Measurements from ENCODE around the gene NLRP4.

NLRP4 gene, protein sequence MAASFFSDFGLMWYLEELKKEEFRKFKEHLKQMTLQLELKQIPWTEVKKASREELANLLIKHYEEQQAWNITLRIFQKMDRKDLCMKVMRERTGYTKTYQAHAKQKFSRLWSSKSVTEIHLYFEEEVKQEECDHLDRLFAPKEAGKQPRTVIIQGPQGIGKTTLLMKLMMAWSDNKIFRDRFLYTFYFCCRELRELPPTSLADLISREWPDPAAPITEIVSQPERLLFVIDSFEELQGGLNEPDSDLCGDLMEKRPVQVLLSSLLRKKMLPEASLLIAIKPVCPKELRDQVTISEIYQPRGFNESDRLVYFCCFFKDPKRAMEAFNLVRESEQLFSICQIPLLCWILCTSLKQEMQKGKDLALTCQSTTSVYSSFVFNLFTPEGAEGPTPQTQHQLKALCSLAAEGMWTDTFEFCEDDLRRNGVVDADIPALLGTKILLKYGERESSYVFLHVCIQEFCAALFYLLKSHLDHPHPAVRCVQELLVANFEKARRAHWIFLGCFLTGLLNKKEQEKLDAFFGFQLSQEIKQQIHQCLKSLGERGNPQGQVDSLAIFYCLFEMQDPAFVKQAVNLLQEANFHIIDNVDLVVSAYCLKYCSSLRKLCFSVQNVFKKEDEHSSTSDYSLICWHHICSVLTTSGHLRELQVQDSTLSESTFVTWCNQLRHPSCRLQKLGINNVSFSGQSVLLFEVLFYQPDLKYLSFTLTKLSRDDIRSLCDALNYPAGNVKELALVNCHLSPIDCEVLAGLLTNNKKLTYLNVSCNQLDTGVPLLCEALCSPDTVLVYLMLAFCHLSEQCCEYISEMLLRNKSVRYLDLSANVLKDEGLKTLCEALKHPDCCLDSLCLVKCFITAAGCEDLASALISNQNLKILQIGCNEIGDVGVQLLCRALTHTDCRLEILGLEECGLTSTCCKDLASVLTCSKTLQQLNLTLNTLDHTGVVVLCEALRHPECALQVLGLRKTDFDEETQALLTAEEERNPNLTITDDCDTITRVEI

DNA sequence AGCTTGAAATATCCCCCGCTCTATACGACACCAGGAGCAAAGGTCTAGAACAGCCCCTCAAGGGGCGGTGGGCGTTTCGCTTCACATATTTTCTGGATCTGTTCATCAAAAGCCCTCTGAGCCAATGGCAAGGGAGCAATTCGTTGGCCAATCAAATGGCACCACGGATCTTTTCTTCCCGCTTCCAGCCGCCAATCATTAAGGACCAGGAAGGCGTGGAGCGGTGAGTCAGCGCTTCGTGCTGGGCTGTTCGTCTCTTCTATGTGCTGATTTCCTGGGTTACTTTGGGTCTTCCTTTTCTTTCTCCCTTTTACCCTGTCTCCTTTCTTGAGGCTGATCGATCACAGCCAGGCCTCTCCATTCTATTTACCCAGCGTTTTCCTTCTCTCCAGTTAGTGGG lies at the start of gene NLRP4:
TSS of gene NLRP4 (plus strand) at position 201 of the 400 bp plus-strand sequence. CDS start 15,541 bp downstream, outside the sequence.
- no peak within 1 kb of the TSS for H3K27ac Mint-ChIP-seq
- H3K27me3 Mint-ChIP-seq (ENCODE audit: low read depth), result no peaks in the 10 kb centered on the region
- H3K4me3 Mint-ChIP-seq, result no peak within 1 kb of the TSS

DNA sequence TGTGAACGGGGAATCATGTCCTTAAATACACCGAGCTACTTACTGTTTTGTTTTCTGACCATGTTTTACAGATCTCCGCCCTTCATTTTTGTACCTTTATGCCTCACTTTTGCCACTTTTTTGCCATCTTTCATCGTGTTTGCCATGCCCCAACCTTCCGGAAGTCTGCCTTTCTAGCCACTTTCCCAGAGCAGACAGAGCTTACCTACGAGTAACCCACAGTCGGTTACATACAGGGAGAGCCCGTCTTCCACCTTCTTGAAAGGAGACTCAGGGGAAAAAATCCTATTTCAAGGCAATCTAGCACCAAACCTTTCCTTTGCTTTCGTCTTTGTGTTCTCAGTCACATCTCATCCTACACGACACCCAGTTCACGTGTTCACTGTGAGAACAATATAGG lies 41.3 kb upstream of the NLRP4 start:
- no peak overlapping the region for H3K27ac Mint-ChIP-seq
- H3K9me3 Mint-ChIP-seq, result peaks cover 43% of the 10 kb centered on the region
- TF ChIP-seq, protein P1, sequence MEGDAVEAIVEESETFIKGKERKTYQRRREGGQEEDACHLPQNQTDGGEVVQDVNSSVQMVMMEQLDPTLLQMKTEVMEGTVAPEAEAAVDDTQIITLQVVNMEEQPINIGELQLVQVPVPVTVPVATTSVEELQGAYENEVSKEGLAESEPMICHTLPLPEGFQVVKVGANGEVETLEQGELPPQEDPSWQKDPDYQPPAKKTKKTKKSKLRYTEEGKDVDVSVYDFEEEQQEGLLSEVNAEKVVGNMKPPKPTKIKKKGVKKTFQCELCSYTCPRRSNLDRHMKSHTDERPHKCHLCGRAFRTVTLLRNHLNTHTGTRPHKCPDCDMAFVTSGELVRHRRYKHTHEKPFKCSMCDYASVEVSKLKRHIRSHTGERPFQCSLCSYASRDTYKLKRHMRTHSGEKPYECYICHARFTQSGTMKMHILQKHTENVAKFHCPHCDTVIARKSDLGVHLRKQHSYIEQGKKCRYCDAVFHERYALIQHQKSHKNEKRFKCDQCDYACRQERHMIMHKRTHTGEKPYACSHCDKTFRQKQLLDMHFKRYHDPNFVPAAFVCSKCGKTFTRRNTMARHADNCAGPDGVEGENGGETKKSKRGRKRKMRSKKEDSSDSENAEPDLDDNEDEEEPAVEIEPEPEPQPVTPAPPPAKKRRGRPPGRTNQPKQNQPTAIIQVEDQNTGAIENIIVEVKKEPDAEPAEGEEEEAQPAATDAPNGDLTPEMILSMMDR (IDR thresholded peaks at IDR 0.05; ENCODE audit: unreplicated experiment in 3 of 3), result no peak
- H3K4me1 Mint-ChIP-seq, result no peaks in the 10 kb centered on the region
- peaks cover 3% of the 10 kb centered on the region for H3K27me3 Mint-ChIP-seq (ENCODE audit: low read depth)
- no peak overlapping the region for H3K4me3 Mint-ChIP-seq
- H3K36me3 Mint-ChIP-seq (ENCODE audit: low read depth), result no peaks in the 10 kb centered on the region

More for the DNA sequence above, at the start of gene NLRP4:
- Mint-ChIP-seq H3K9me3 (peaks cover 38% of the 10 kb centered on the region), H3K36me3 (ENCODE audit: low read depth) (no peaks in the 10 kb centered on the region), H3K4me1 (no peaks in the 10 kb centered on the region)
- TF ChIP-seq, protein P1 (IDR thresholded peaks at IDR 0.05; ENCODE audit: unreplicated experiment in 3 of 3), result no peak

DNA sequence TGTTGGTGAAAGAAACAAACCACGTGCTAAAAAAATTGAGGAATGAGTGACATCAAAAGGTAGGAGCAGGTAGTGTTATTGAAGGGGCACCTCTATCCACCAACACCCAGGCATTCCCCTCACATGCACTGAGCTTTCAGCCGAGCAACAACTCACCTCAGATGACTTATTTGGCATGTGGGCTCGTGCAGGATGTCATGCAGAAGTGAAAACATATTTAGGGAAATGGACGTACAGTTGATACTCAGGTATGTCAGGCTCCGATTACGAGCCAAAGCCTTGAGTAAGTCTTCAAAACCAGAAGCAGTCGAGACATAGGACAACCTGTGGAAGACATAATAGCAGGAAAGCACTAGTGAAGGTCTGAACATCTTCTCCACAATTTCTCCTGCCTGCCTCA lies 34.9 kb upstream of the NLRP4 start:
- no peaks in the 10 kb centered on the region for H3K36me3 Mint-ChIP-seq (ENCODE audit: low read depth)
- H3K9me3 Mint-ChIP-seq, result peaks cover 59% of the 10 kb centered on the region
- H3K27me3 Mint-ChIP-seq (ENCODE audit: low read depth), result no peaks in the 10 kb centered on the region
- TF ChIP-seq, protein P1 (IDR thresholded peaks at IDR 0.05; ENCODE audit: unreplicated experiment in 3 of 3), result no peak
- H3K4me3 Mint-ChIP-seq, result no peak overlapping the region
- no peak overlapping the region for H3K27ac Mint-ChIP-seq
- no peaks in the 10 kb centered on the region for H3K4me1 Mint-ChIP-seq

DNA sequence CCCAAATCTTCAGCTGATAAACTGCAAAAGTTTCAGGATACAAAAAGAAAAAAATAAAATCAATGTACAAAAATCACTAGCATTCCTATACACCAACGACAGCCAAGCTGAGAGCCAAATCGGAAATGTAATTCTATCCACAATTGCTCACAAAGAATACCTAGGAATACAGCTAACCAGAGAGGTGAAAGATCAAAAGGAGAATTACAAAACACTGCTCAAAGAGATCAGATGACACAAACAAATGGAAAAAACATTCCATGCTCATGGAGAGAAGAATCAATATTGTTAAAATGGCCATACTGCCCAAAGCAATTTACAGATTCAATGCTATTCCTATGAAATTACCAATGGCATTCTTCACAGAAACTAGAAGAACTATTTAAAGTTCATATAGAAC lies 34.1 kb upstream of the NLRP4 start:
- Mint-ChIP-seq H3K27me3 (ENCODE audit: low read depth) (no peaks in the 10 kb centered on the region), H3K27ac (no peak overlapping the region), H3K4me3 (no peak overlapping the region), H3K4me1 (no peaks in the 10 kb centered on the region), H3K9me3 (peaks cover 63% of the 10 kb centered on the region), H3K36me3 (ENCODE audit: low read depth) (no peaks in the 10 kb centered on the region)
- TF ChIP-seq, protein P1 (IDR thresholded peaks at IDR 0.05; ENCODE audit: unreplicated experiment in 3 of 3), result no peak

DNA sequence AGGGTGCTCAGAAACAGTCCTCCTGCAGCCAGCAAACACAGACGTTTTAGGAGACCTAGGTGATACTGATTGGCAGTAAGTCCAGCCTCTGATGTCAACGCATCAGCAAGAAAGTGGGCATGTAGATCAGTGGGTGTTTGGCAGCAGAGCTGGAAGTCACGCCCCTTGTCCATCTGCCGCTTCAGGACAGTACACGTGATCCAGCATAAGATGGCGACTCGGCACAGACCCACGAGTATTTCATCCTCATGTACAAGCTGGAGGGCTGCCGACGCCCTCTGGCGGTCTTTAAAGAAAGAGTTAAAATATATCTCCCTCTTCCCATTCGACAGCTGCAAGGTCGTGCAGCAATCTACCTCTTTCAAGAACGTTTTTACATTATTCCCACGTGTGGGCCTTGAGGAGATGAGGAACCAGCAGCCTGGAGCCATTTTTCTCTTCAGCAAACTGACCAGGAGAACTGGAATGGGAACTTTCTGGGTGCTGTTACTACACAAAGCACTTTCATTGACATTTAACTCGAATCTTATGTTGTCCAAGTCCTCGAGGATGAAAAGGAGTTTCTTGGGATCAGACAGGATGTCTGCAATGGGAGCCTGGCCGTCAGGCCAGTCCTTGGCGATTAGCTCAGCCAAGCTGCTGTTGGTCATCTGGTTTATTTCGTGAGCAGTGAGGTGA lies 26.8 kb upstream of the NLRP4 start:
- no peaks in the 10 kb centered on the region for H3K36me3 Mint-ChIP-seq (ENCODE audit: low read depth)
- H3K4me3 Mint-ChIP-seq, result no peak overlapping the region
- no peaks in the 10 kb centered on the region for H3K4me1 Mint-ChIP-seq
- TF ChIP-seq, protein P1 (IDR thresholded peaks at IDR 0.05; ENCODE audit: unreplicated experiment in 3 of 3), result peak in 2 of 3 experiments; percentile 28 to 36
- H3K9me3 Mint-ChIP-seq, result peaks cover 51% of the 10 kb centered on the region
- no peaks in the 10 kb centered on the region for H3K27me3 Mint-ChIP-seq (ENCODE audit: low read depth)
- no peak overlapping the region for H3K27ac Mint-ChIP-seq
